AG09319 (cell line): ENCODE results near the gene GBGT1.
A peak's percentile ranks its signal among the peaks of the same experiment; 100 is the strongest.

ENCODE experiments used
- DNase-seq: peaks from one replicate; pipeline ENCODE4 v3.0.0-alpha.2; 2010; ENCODE audit warnings: low read depth; ENCODE audit errors: extremely low read depth
- CTCF ChIP-seq: IDR thresholded peaks from 2 replicates; pipeline ENCODE4 v1.5.1; 2011; ENCODE audit warnings: low read depth, mild to moderate bottlenecking, inconsistent platforms, low read length, moderate library complexity

Gene GBGT1

GRCh38 chr9:133167096-133167730 is 3.5 kb upstream of the GBGT1 start:
- no peak for DNase-seq
- TF ChIP-seq CTCF, result no peak

- no peak for DNase-seq
- no peak for TF ChIP-seq CTCF
These were observed 2.7 kb upstream of the GBGT1 start for GRCh38 chr9:133166392-133166791.

GRCh38 chr9:133165452-133165730 is 1.7 kb upstream of the GBGT1 start:
- no peak for DNase-seq
- no peak for TF ChIP-seq CTCF

GRCh38 chr9:133164191-133164590 is 477 bp upstream of the GBGT1 start:
- no peak for DNase-seq
- TF ChIP-seq CTCF, result no peak

- no peak for DNase-seq
- no peak for TF ChIP-seq CTCF
These were observed 732 bp downstream of the GBGT1 start for GRCh38 chr9:133162861-133163503.

- DNase-seq, result no peak
- no peak for TF ChIP-seq CTCF
These were observed 2.2 kb downstream of the GBGT1 start for GRCh38 chr9:133161547-133161950.

- peak; percentile 78 for TF ChIP-seq CTCF
- no peak for DNase-seq
These were observed 2.8 kb downstream of the GBGT1 start for GRCh38 chr9:133160742-133161546.
